Fibroblast of lung (primary cell): ENCODE results near the gene SIK3. TPM values are rescaled to one million over a fixed set of nuclear protein-coding genes. Genes with fewer than 3 reads are reported as not detected.
A peak's percentile ranks its signal among the peaks of the same experiment; 100 is the strongest.

Experiments
- DNase-seq, 2 donors: peaks; one replicate each; pipeline versions ENCODE4 v3.0.0 to v3.0.0-alpha.2; 2010; ENCODE audit warnings: low read depth in 2 of 2
- H2AFZ ChIP-seq: 2 replicates; pipeline ENCODE4 v1.5.1; 2012; ENCODE audit warnings: low read length, control low read depth, inconsistent platforms
- H3K27ac ChIP-seq: 2 replicates; pipeline ENCODE4 v1.5.1; 2011; ENCODE audit warnings: low read length, control low read depth; ENCODE audit not compliant: insufficient read depth
- H3K27me3 ChIP-seq: 2 replicates; pipeline ENCODE4 v1.5.1; 2011; ENCODE audit warnings: mild to moderate bottlenecking, low read length; ENCODE audit not compliant: control insufficient read depth, insufficient read depth
- H3K36me3 ChIP-seq: 2 replicates; pipeline ENCODE4 v1.5.1; 2011; ENCODE audit warnings: low read length; ENCODE audit not compliant: control insufficient read depth, insufficient read depth
- H3K4me1 ChIP-seq: 2 replicates; pipeline ENCODE4 v1.5.1; 2011; ENCODE audit warnings: low read length; ENCODE audit not compliant: control insufficient read depth, insufficient read depth; ENCODE audit errors: extremely low read depth
- H3K4me2 ChIP-seq: 2 replicates; pipeline ENCODE4 v1.5.1; 2011; ENCODE audit warnings: low read length, control low read depth; ENCODE audit not compliant: insufficient read depth; ENCODE audit errors: extremely low read depth
- H3K4me3 ChIP-seq, 4 experiments: fragments of 200-600 bp in 1 of 4; sonication (generic) in 1 of 4; replicated peaks in 1 of 4; 2 replicates each; pipeline ENCODE4 v1.5.1; 2011 to 2016; ENCODE audit warnings: low read length in 4 of 4, low read depth in 3 of 4, mild to moderate bottlenecking in 3 of 4, control low read depth in 2 of 4, inconsistent platforms in 1 of 4, mixed read lengths in 1 of 4; ENCODE audit not compliant: insufficient read depth in 1 of 4; ENCODE audit errors: control extremely low read depth in 1 of 4
- H3K79me2 ChIP-seq: 2 replicates; pipeline ENCODE4 v1.5.1; 2012; ENCODE audit warnings: mild to moderate bottlenecking, low read length, inconsistent platforms; ENCODE audit not compliant: control insufficient read depth, insufficient read depth
- H3K9ac ChIP-seq: 2 replicates; pipeline ENCODE4 v1.5.1; 2011; ENCODE audit warnings: mild to moderate bottlenecking, low read length, control low read depth; ENCODE audit not compliant: insufficient read depth
- H3K9me3 ChIP-seq: 2 replicates; pipeline ENCODE4 v1.5.1; 2012; ENCODE audit warnings: low read depth, low read length; ENCODE audit not compliant: control insufficient read depth, insufficient read depth
- H4K20me1 ChIP-seq: 2 replicates; pipeline ENCODE4 v1.5.1; 2011; ENCODE audit warnings: low read length; ENCODE audit not compliant: control insufficient read depth, insufficient read depth; ENCODE audit errors: extremely low read depth
- CTCF ChIP-seq, 2 donors: IDR thresholded peaks in 1 of 2; conservative IDR thresholded peaks in 1 of 2; 1 replicate in 1 of 2; 2 replicates in 1 of 2; pipeline ENCODE4 v1.5.1; 2011 to 2012; ENCODE audit warnings: low read length in 2 of 2, control low read depth in 1 of 2, inconsistent platforms in 1 of 2, low read depth in 1 of 2, mild to moderate bottlenecking in 1 of 2
- EZH2 ChIP-seq: IDR thresholded peaks from 2 replicates; pipeline ENCODE4 v1.5.1; 2012; ENCODE audit warnings: low read length, control low read depth, mild to moderate bottlenecking; ENCODE audit errors: missing control alignments
- polyA plus RNA-seq, 2 donors: library from polyadenylated mRNA; depleted of rRNA in 1 of 2; stranded (reverse) in 1 of 2; unstranded in 1 of 2; fragments of >200 nt; gene quantifications; 2 replicates each; pipeline ENCODE4 v1.2.1, GENCODE V29; 2011 to 2012; ENCODE audit warnings: missing spikeins in 1 of 2
- total RNA-seq: library from RNA; depleted of rRNA; stranded (reverse); fragments of >200 nt; gene quantifications from 2 replicates; pipeline ENCODE4 v1.2.1, GENCODE V29; 2014

The SIK3 gene
- total and polyA plus RNA-seq, 2 donors (not counting 1 experiment from before 2014, with no cell fraction given) = 7.1 to 22.8 TPM

- Histone ChIP-seq H3K4me1 (peaks cover 11% of the 10 kb centered on the region), H3K27ac (no peak overlapping the region), H3K79me2 (peaks cover 65% of the 10 kb centered on the region), H3K9ac (no peak overlapping the region), H4K20me1 (peaks cover 1% of the 10 kb centered on the region), H2AFZ (no peak overlapping the region), H3K27me3 (no peaks in the 10 kb centered on the region), H3K4me2 (no peak overlapping the region), H3K36me3 (no peaks in the 10 kb centered on the region), H3K9me3 (no peaks in the 10 kb centered on the region), H3K4me3 (no peak overlapping the region)
- TF ChIP-seq EZH2 (no peak), CTCF (conservative IDR thresholded peaks at IDR 0.05 in 1 of 2, IDR thresholded peaks at IDR 0.05 in 1 of 2; ENCODE audit: low read depth in 1 of 2, low read length in 2 of 2) (no peak)
- no peak for DNase-seq
Measured at GRCh38 chr11:117091753-117092477, 6.3 kb downstream of the SIK3 start.

GRCh38 chr11:117090111-117090706, 8.0 kb downstream of the SIK3 start:
- no peaks in the 10 kb centered on the region for H3K27me3 ChIP-seq
- DNase-seq = peak in 1 of 2 donors; percentile 38
- peaks cover 1% of the 10 kb centered on the region for H4K20me1 ChIP-seq
- H3K9ac ChIP-seq = no peak overlapping the region
- peaks cover 54% of the 10 kb centered on the region for H3K79me2 ChIP-seq
- peaks cover 2% of the 10 kb centered on the region for H3K4me1 ChIP-seq
- no peak overlapping the region for H2AFZ ChIP-seq
- H3K4me3 ChIP-seq = no peak overlapping the region
- H3K27ac ChIP-seq = no peak overlapping the region
- TF ChIP-seq CTCF (conservative IDR thresholded peaks at IDR 0.05 in 1 of 2, IDR thresholded peaks at IDR 0.05 in 1 of 2; ENCODE audit: low read depth in 1 of 2, low read length in 2 of 2) = no peak
- TF ChIP-seq EZH2 = no peak
- no peak overlapping the region for H3K4me2 ChIP-seq
- H3K36me3 ChIP-seq = no peaks in the 10 kb centered on the region
- no peaks in the 10 kb centered on the region for H3K9me3 ChIP-seq

GRCh38 chr11:117089685-117090084, 8.5 kb downstream of the SIK3 start:
- Histone ChIP-seq H3K79me2 (peaks cover 53% of the 10 kb centered on the region), H3K27me3 (no peaks in the 10 kb centered on the region), H3K9ac (no peak overlapping the region), H4K20me1 (peaks cover 1% of the 10 kb centered on the region), H2AFZ (no peak overlapping the region), H3K27ac (no peak overlapping the region), H3K4me1 (peaks cover 1% of the 10 kb centered on the region), H3K4me3 (no peak overlapping the region), H3K9me3 (no peaks in the 10 kb centered on the region), H3K4me2 (no peak overlapping the region), H3K36me3 (no peaks in the 10 kb centered on the region)
- DNase-seq = peak in 1 of 2 donors; percentile 43
- TF ChIP-seq EZH2 = no peak
- no peak for TF ChIP-seq CTCF (conservative IDR thresholded peaks at IDR 0.05 in 1 of 2, IDR thresholded peaks at IDR 0.05 in 1 of 2; ENCODE audit: low read depth in 1 of 2, low read length in 2 of 2)
